Left lung (tissue), 10 donors: ENCODE measurements around the gene PRKAA1. TPM values are rescaled to one million over a fixed set of nuclear protein-coding genes. Genes with fewer than 3 reads are reported as not detected.
"Not testable (repeated sequence)": the region's sequence is repeated elsewhere in the genome, so short reads cannot be mapped to it uniquely, and the experiment has no call there.

Experiments
- ATAC-seq: fragments of 200-7000 bp; cut with Tn5 transposase; one replicate; pipeline ENCODE4 v1.9.1; 2020; ENCODE audit warnings: moderate library complexity
- DNase-seq, 4 donors: peaks; one replicate each; pipeline ENCODE4 v3.0.0-alpha.2; 2013 to 2020
- H3K27ac ChIP-seq, 2 donors: fragments of 200-600 bp; sonication (generic) in 1 of 2; one replicate each; pipeline versions ENCODE4 v1.5.0 to v1.8.0; 2020 to 2021
- H3K27me3 ChIP-seq, 2 donors: fragments of 200-600 bp; sonication (generic) in 1 of 2; one replicate each; pipeline versions ENCODE4 v1.5.0 to v1.8.0; 2020 to 2021
- H3K36me3 ChIP-seq, 2 donors: fragments of 200-600 bp; sonication (generic) in 1 of 2; one replicate each; pipeline versions ENCODE4 v1.5.0 to v1.8.0; 2020 to 2021
- H3K4me1 ChIP-seq, 2 donors: fragments of 200-600 bp; one replicate each; pipeline ENCODE4 v1.8.0; 2021
- H3K4me3 ChIP-seq, 2 donors: fragments of 200-600 bp; sonication (generic) in 1 of 2; one replicate each; pipeline versions ENCODE4 v1.5.0 to v1.8.0; 2020 to 2021; ENCODE audit warnings: mild to moderate bottlenecking in 1 of 2
- H3K9me3 ChIP-seq, 2 donors: fragments of 200-600 bp; sonication (generic) in 1 of 2; one replicate each; pipeline versions ENCODE4 v1.5.0 to v1.8.0; 2020 to 2021
- intact Hi-C, 2 donors: fragments of 100-400 bp; cut with DNase I; formaldehyde crosslinking; loops; one replicate each; pipeline versions ENCODE4 v1.11.2 to v1.14.2; 2022
- polyA plus RNA-seq, 6 donors: library from polyadenylated mRNA; unstranded; fragments of 120-200 nt; gene quantifications; one replicate each; pipeline ENCODE4 v1.2.1, GENCODE V29; 2013; ENCODE audit not compliant: insufficient read length in 6 of 6
- total RNA-seq, 2 donors: library from RNA; stranded (reverse); fragmentation: NEBNext Ultra II Directional; extraction: Animal tissue kit (Norgen Biotek cat#: 25700); gene quantifications; one replicate each; pipeline ENCODE4 v1.2.1, GENCODE V29; 2021
- TF ChIP-seq, protein P1 (sequence below), 2 donors: fragments of 200-600 bp; sonication (generic) in 1 of 2; IDR thresholded peaks; one replicate each; pipeline versions ENCODE4 v1.5.0 to v1.8.0; 2021; ENCODE audit warnings: antibody characterized with exemption in 2 of 2
- donor health status: DM: no; HTN: yes; CAD: no.
- donor health status: DM: no; HTN: no; CAD: no.

The PRKAA1 gene
- total and polyA plus RNA-seq, 8 donors = 71.2 to 85.7 (median 78.4) TPM

DNA sequence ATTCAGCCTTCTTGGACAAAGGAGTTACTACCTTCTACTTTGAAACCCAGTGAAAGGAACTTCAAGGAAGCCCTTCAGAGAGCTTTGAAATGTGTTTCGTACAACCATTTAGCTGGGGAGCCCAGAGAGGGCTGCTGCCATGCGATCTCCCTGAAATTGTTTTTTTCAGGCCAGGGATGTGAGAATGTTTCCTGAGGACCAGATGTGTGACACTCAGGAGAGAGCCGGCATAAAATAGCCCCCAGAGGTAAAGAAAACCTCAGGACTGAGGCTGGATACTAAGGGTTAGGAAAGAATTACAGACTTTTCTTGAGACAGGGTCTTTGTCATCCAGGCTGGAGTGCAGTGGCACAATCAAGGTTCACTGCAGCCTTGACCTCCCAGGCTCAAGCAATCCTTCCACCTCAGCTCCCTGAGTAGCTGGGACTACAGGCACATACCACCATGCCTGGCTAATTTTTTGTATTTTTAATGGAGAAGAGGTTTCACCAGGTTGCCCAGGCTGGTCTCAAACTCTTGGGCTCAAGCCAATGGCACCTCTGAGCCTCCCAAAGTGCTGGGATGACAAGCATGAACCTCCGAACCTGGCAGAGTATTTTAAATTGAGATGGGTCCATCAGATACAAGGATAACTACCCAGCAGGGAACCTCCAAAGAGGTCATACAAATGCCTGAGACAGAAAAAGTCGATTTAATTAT lies 28.5 kb upstream of the PRKAA1 start:
- Histone ChIP-seq H3K27me3 (no peaks in the 10 kb centered on the region), H3K27ac (no peak overlapping the region), H3K4me1 (peaks cover 0 to 2% of the 10 kb centered on the region in 2 donors), H3K36me3 (peaks cover 0 to 63% of the 10 kb centered on the region in 2 donors), H3K9me3 (no peaks in the 10 kb centered on the region), H3K4me3 (no peak overlapping the region)
- ATAC-seq (no peak), DNase-seq (no peak)
- intact Hi-C loops = no loop called here
- TF ChIP-seq, protein P1, sequence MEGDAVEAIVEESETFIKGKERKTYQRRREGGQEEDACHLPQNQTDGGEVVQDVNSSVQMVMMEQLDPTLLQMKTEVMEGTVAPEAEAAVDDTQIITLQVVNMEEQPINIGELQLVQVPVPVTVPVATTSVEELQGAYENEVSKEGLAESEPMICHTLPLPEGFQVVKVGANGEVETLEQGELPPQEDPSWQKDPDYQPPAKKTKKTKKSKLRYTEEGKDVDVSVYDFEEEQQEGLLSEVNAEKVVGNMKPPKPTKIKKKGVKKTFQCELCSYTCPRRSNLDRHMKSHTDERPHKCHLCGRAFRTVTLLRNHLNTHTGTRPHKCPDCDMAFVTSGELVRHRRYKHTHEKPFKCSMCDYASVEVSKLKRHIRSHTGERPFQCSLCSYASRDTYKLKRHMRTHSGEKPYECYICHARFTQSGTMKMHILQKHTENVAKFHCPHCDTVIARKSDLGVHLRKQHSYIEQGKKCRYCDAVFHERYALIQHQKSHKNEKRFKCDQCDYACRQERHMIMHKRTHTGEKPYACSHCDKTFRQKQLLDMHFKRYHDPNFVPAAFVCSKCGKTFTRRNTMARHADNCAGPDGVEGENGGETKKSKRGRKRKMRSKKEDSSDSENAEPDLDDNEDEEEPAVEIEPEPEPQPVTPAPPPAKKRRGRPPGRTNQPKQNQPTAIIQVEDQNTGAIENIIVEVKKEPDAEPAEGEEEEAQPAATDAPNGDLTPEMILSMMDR (IDR thresholded peaks at IDR 0.05) = no peak

DNA sequence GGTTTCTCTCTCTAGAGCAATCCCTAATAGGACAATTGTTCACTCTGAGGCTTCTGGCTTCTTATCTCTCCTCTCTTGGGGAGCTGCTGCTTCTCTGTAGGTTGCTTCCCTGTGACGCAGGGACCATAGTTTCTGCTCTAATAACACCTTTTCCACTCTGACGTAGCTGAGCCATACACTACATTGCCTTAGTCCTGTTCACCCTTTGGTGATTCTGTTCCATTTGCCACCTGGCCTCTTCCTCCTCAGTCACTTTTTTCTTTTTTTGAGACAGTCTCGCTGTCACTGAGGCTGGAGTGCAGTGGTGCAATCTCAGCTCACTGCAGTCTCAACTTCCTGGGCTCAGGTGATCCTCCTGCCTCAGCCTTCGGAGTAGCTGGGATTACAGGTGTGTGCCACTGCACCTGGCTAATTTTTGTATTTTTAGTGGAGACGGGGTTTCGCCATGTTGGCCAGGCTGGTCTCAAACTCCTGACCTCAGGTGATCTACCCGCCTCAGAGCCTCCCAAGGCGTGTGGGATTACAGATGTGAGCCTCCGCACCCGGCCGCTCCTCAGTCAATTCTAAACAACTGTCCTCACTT lies 27.4 kb upstream of the PRKAA1 start:
- intact Hi-C loops, H3K27me3 ChIP-seq, H3K4me1 ChIP-seq, DNase-seq, H3K4me3 ChIP-seq, H3K27ac ChIP-seq, ATAC-seq, H3K9me3 ChIP-seq: not testable (repeated sequence)
- H3K36me3 ChIP-seq = peaks cover 0 to 52% of the 10 kb centered on the region in 2 donors

DNA sequence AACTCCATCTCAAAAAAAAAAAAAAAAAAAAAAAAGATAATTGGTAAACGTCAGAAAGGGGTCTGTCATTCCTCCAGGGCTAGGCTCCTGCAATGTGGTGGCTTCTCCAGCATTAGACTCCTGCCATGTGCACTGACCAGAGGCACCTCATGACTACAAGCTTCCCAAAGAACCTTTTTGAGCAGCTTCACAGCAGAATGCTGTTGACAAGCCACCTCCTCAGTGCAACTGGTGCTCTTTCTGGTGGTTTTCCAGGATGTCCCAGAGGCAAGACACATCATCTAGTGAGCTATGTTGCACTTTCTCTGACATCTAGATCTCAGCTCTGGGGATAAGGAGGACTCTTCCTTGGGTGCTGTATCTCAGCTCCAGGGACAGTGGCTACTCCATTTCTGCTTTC lies 25.3 kb upstream of the PRKAA1 start:
- Histone ChIP-seq H3K4me1 (no peaks in the 10 kb centered on the region), H3K27ac (no peak overlapping the region), H3K36me3 (peaks cover 0 to 31% of the 10 kb centered on the region in 2 donors), H3K27me3 (no peaks in the 10 kb centered on the region), H3K4me3 (no peak overlapping the region), H3K9me3 (no peaks in the 10 kb centered on the region)
- TF ChIP-seq, protein P1 (IDR thresholded peaks at IDR 0.05) = no peak
- DNase-seq (no peak), ATAC-seq (no peak)
- intact Hi-C loops = no loop called here

DNA sequence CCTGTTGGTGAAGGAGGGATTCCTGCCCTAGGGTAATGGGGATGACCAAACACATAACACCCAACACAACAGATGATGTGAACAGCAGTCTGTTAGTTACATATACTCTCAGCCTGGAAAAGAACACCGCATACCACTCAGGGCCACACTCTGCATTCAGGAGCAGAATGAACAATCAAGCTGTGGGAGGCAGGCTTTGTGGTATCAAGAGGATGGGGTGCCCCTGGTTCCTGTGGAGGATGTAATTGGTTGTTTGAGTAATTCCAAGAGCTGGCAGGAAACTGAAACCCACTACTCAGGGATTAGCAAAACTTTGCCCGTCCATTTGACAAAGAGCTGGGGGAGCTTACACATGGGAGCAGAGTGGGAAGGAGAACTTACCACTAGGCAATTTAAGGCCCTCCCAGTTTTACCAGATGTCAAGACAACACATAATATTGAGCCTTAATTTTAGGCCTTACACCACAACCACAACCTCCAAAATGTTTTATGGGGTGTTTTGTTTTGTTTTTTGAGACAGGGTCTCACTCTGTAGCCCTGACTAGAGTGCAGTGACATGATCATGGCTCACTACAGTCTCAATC lies 15.6 kb upstream of the PRKAA1 start:
- no peak for ATAC-seq
- H3K27me3 ChIP-seq = no peaks in the 10 kb centered on the region
- no peak overlapping the region for H3K4me3 ChIP-seq
- H3K4me1 ChIP-seq = no peaks in the 10 kb centered on the region
- H3K27ac ChIP-seq = no peak overlapping the region
- H3K9me3 ChIP-seq = no peaks in the 10 kb centered on the region
- DNase-seq = no peak
- TF ChIP-seq, protein P1 (IDR thresholded peaks at IDR 0.05) = no peak
- intact Hi-C loops = no loop called here
- H3K36me3 ChIP-seq = no peaks in the 10 kb centered on the region

DNA sequence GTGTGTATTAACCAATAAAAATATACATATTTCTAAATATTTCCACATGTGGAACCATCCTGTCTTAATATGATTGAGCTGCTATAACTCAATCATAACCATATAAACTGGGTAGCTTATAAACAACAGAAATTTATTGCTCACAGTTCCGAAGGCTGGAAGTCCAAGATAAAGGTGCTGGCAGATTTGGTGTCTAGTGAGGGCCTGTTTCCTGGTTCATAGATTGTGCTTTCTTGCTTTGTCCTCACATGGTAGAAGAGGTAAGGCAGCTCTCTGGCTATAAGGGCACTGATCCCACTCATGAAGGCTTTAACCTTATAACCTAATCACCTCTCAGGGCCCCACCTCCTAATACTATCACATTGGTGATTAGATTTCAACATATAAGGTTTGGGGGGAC lies 14.0 kb upstream of the PRKAA1 start:
- TF ChIP-seq, protein P1 (IDR thresholded peaks at IDR 0.05) = no peak
- intact Hi-C loops = no loop called here
- Histone ChIP-seq H3K4me3 (no peak overlapping the region), H3K36me3 (no peaks in the 10 kb centered on the region), H3K9me3 (no peaks in the 10 kb centered on the region), H3K4me1 (no peaks in the 10 kb centered on the region), H3K27me3 (no peaks in the 10 kb centered on the region), H3K27ac (no peak overlapping the region)
- ATAC-seq = no peak
- no peak for DNase-seq
